GM12878 (cell line): ENCODE results near the gene KCNQ1. TPM values are rescaled to one million over a fixed set of nuclear protein-coding genes. Genes with fewer than 3 reads are reported as not detected.

ENCODE experiments used
- ATAC-seq: fragments of 200-7000 bp; cut with Tn5 transposase; 3 replicates; pipeline ENCODE4 v1.9.1; 2020; ENCODE audit warnings: mild to moderate bottlenecking, moderate library complexity
- BruUV-seq: library from RNA; stranded (reverse); fragments of 400-500 nt; replicated peaks from 2 replicates; lab custom pipeline; 2021; lab: Mats Ljungman, UMichigan
- CTCF ChIA-PET: fragments of 300-600 bp; sonication (Branson Sonifier 250); formaldehyde crosslinking; extraction: SDS; loops from one replicate; lab custom pipeline; 2021; ENCODE audit warnings: inconsistent platforms; lab: Yijun Ruan, JAX
- POLR2A ChIA-PET: fragments of 350-600 bp; formaldehyde crosslinking; extraction: SDS; loops from one replicate; lab custom pipeline; 2021; ENCODE audit warnings: inconsistent platforms; lab: Charles Lee
- RAD21 ChIA-PET: fragments of 300-600 bp; sonication (Branson Sonifier 250); formaldehyde crosslinking; loops from one replicate; lab custom pipeline; 2023; ENCODE audit warnings: antibody characterized with exemption; ENCODE audit not compliant: unreplicated experiment; lab: Charles Lee
- SMC1A ChIA-PET: fragments of 300-600 bp; sonication (Branson Sonifier 250); formaldehyde crosslinking; loops from one replicate; lab custom pipeline; 2023; ENCODE audit not compliant: unreplicated experiment, uncharacterized antibody; lab: Charles Lee
- DNase-seq: peaks from one replicate; pipeline ENCODE4 v3.0.0-alpha.2; 2011; ENCODE audit warnings: low read depth, low spot score
- FAIRE-seq: peaks from 3 replicates; lab custom pipeline; 2011; peaks lifted over from hg19 to GRCh38; lab: Jason Lieb, UNC
- H2AFZ ChIP-seq: 2 replicates; pipeline ENCODE4 v1.6.0; 2011; ENCODE audit warnings: low read depth, low read length, control low read depth; ENCODE audit not compliant: control insufficient read depth
- H3K27ac ChIP-seq: 2 replicates; pipeline ENCODE4 v1.5.1; 2011; ENCODE audit warnings: control low read depth; ENCODE audit not compliant: control insufficient read depth, insufficient read depth
- H3K27me3 ChIP-seq, 2 experiments: replicated peaks in 1 of 2; 2 replicates each; pipeline versions ENCODE4 v1.6.0 to v1.6.1; 2011; ENCODE audit warnings: low read length in 1 of 2; ENCODE audit not compliant: control insufficient read depth in 2 of 2, insufficient read depth in 2 of 2
- H3K36me3 ChIP-seq, 2 experiments: 2 replicates each; pipeline ENCODE4 v1.5.1; 2011; ENCODE audit warnings: low read length in 1 of 2; ENCODE audit not compliant: control insufficient read depth in 2 of 2, insufficient read depth in 2 of 2
- H3K4me1 ChIP-seq: 2 replicates; pipeline ENCODE4 v1.6.1; 2011; ENCODE audit warnings: mild to moderate bottlenecking, low read length, moderate library complexity, mixed read lengths; ENCODE audit not compliant: control insufficient read depth, insufficient read depth
- H3K4me2 ChIP-seq: 2 replicates; pipeline ENCODE4 v1.6.0; 2011; ENCODE audit warnings: control low read depth; ENCODE audit not compliant: control insufficient read depth, insufficient read depth
- H3K4me3 ChIP-seq: fragments of 200-600 bp; sonication (generic); 2 replicates; pipeline ENCODE4 v1.5.1; 2016
- H3K79me2 ChIP-seq: 2 replicates; pipeline ENCODE4 v1.6.0; 2011; ENCODE audit warnings: low read length; ENCODE audit not compliant: control insufficient read depth, insufficient read depth
- H3K9ac ChIP-seq: 2 replicates; pipeline ENCODE4 v1.8.0; 2011; ENCODE audit warnings: low read length, control low read depth, mixed read lengths; ENCODE audit not compliant: control insufficient read depth, insufficient read depth
- H3K9me3 ChIP-seq: replicated peaks from 3 replicates; pipeline ENCODE4 v1.5.1; 2011; ENCODE audit warnings: mild to moderate bottlenecking, low read length; ENCODE audit not compliant: control insufficient read depth, insufficient read depth
- H4K20me1 ChIP-seq: 2 replicates; pipeline ENCODE4 v1.6.0; 2011; ENCODE audit not compliant: control insufficient read depth, insufficient read depth
- EGR1 ChIP-seq, 2 experiments: IDR thresholded peaks; 1 replicate in 1 of 2; 2 replicates in 1 of 2; pipeline ENCODE4 v1.6.1; 2011 to 2012; ENCODE audit warnings: low read depth in 2 of 2, low read length in 2 of 2, borderline replicate concordance in 1 of 2, mild to moderate bottlenecking in 1 of 2, moderate library complexity in 1 of 2
- IKZF1 ChIP-seq: fragments of 450-650 bp; conservative IDR thresholded peaks from 2 replicates; pipeline ENCODE4 v1.6.1; 2017; ENCODE audit warnings: antibody characterized with exemption, mild to moderate bottlenecking
- IKZF2 ChIP-seq, 2 experiments: fragments of 450-650 bp; IDR thresholded peaks; 2 replicates each; pipeline ENCODE4 v1.6.1; 2017; ENCODE audit warnings: mild to moderate bottlenecking in 2 of 2, moderate library complexity in 2 of 2
- KDM1A ChIP-seq: fragments of 200-600 bp; sonication (generic); IDR thresholded peaks from 2 replicates; pipeline ENCODE4 v1.6.1; 2016; ENCODE audit warnings: borderline replicate concordance
- MEF2A ChIP-seq: IDR thresholded peaks from 2 replicates; pipeline ENCODE4 v1.6.1; 2011; ENCODE audit warnings: low read depth, mild to moderate bottlenecking, low read length, moderate library complexity; ENCODE audit not compliant: insufficient read depth
- MTA2 ChIP-seq: fragments of 450-650 bp; IDR thresholded peaks from 2 replicates; pipeline ENCODE4 v1.6.1; 2016; ENCODE audit warnings: low read depth, mild to moderate bottlenecking, moderate library complexity
- PAX8 ChIP-seq: fragments of 450-650 bp; IDR thresholded peaks from 2 replicates; pipeline ENCODE4 v1.6.1; 2017; ENCODE audit warnings: mild to moderate bottlenecking, moderate library complexity
- RELA ChIP-seq: fragments of 450-650 bp; IDR thresholded peaks from 2 replicates; pipeline ENCODE4 v1.8.0; 2014; ENCODE audit warnings: borderline replicate concordance; ENCODE audit not compliant: partially characterized antibody
- SMARCA5 ChIP-seq: fragments of 450-650 bp; IDR thresholded peaks from 2 replicates; pipeline ENCODE4 v1.6.1; 2017; ENCODE audit warnings: mild to moderate bottlenecking
- SUPT20H ChIP-seq: IDR thresholded peaks from 2 replicates; pipeline ENCODE4 v1.6.1; 2011; ENCODE audit warnings: low read depth, mild to moderate bottlenecking, low read length, moderate library complexity, borderline replicate concordance; ENCODE audit not compliant: control insufficient read depth
- TAF1 ChIP-seq: IDR thresholded peaks from 2 replicates; pipeline ENCODE4 v1.6.1; 2011; ENCODE audit warnings: mild to moderate bottlenecking, low read depth, low read length, borderline replicate concordance
- TCF3 ChIP-seq: IDR thresholded peaks from 2 replicates; pipeline ENCODE4 v1.6.1; 2012; ENCODE audit warnings: low read depth, mild to moderate bottlenecking, low read length, borderline replicate concordance; ENCODE audit not compliant: insufficient read depth
- WGBS: methylation state at CpG from one replicate; pipeline ENCODE4 v1.1.6; 2016; ENCODE audit warnings: low lambda C conversion rate; ENCODE audit not compliant: insufficient replicate concordance, insufficient coverage; ENCODE audit errors: missing lambda C conversion rate; 5-methylcytosine and 5-hydroxymethylcytosine counted together
- in situ Hi-C: fragments of 300-500 bp; cut with MboI; formaldehyde crosslinking; loops from 9 replicates; pipeline ENCODE4 v1.14.3; 2018; ENCODE audit warnings: mixed read lengths
- intact Hi-C: fragments of 100-400 bp; cut with micrococcal nuclease; formaldehyde crosslinking; loops from one replicate; pipeline ENCODE4 v1.14.2; 2022; ENCODE audit not compliant: unreplicated experiment
- polyA plus RNA-seq, 11 experiments: library from polyadenylated mRNA; depleted of rRNA in 4 of 11; unstranded in 6 of 11; stranded (reverse) in 5 of 11; fragments of >200 nt; fragmentation: Nextera tagmentation in 4 of 11; fragmentation: Illumina TruSeq in 1 of 11; extraction: Ambion mirVana in 4 of 11; extraction: Trizol in 1 of 11; gene quantifications; 1 replicate in 1 of 11; 2 replicates in 10 of 11; pipeline versions ENCODE4 v1.2.1 to v1.2.3, GENCODE V29; 2011 to 2016; ENCODE audit warnings: inconsistent platforms in 2 of 11, missing spikeins in 2 of 11, low read depth in 1 of 11
- total RNA-seq, 4 experiments: library from RNA; depleted of rRNA in 3 of 4; stranded (reverse); fragments of >200 nt in 3 of 4; fragmentation: Illumina TruSeq in 1 of 4; extraction: Trizol in 1 of 4; gene quantifications; 2 replicates each; pipeline versions ENCODE4 v1.2.1 to v1.2.3, GENCODE V29; 2013 to 2021
- TF ChIP-seq, protein P1 (sequence below): fragments of 150-350 bp; IDR thresholded peaks from 2 replicates; pipeline ENCODE4 v1.6.1; 2016; ENCODE audit warnings: low read depth, low read length
- TF ChIP-seq, protein P2 (sequence below): IDR thresholded peaks from 2 replicates; pipeline ENCODE4 v1.6.1; 2012; ENCODE audit warnings: low read length, inconsistent platforms
- TF ChIP-seq, protein P3 (sequence below): IDR thresholded peaks from 2 replicates; pipeline ENCODE4 v1.6.1; 2011; ENCODE audit warnings: borderline replicate concordance, low read depth, mild to moderate bottlenecking, moderate library complexity, mixed read lengths, low read length; ENCODE audit not compliant: insufficient read depth; ENCODE audit errors: extremely low read length

Gene KCNQ1
- total and polyA plus RNA-seq, 10 of the 15 experiments (the other 5 are each of a cell fraction or from before 2014, with no cell fraction given): 0.03 to 0.15 (median 0.12) TPM; not detected in 7

DNA sequence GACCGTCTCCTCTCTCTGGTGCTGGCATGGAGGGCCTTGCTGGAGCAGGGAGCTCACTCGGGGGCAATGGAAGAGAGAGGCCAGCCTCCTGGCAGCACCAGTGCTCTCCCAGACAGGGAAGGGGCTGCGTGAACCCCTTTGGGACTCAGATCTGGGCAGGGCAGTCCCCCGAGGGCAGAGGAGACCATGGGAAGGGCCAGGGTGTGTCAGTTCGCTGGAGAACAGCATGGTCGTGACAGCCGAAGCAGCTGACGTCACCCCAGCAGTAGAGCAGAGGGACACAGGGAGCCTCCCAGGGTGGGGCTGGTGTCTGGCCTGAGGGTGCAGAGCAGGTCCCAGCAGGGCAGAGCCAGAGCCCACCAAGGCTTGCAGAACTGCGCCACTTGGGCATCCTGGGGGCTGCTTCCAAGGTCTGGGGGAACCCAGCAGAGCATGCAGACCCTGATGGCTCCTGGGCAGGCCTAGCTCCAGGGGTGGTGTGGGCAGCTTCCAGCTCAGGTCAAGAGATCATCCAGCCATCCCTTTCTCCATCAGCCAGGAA lies 326.0 kb downstream of the KCNQ1 start:
- POLR2A ChIA-PET: no interaction called here
- SMC1A ChIA-PET: no interaction called here
- DNase-seq: no peak

More for the DNA sequence above, 326.0 kb downstream of the KCNQ1 start:
- no peak for ATAC-seq
- WGBS: 50% methylated on average over 9 of the region's 9 CpGs
- in situ Hi-C loops: no loop called here
- H3K9me3 ChIP-seq: no peaks in the 10 kb centered on the region; the same call in 2 of the 3 replicates
- no peak overlapping the region for H3K27ac ChIP-seq
- H2AFZ ChIP-seq: no peak overlapping the region
- no peaks in the 10 kb centered on the region for H3K27me3 ChIP-seq
- H3K4me2 ChIP-seq: no peak overlapping the region
- ChIA-PET RAD21 (no interaction called here), CTCF (no interaction called here)
- no peaks in the 10 kb centered on the region for H3K36me3 ChIP-seq
- TF ChIP-seq, protein P1, sequence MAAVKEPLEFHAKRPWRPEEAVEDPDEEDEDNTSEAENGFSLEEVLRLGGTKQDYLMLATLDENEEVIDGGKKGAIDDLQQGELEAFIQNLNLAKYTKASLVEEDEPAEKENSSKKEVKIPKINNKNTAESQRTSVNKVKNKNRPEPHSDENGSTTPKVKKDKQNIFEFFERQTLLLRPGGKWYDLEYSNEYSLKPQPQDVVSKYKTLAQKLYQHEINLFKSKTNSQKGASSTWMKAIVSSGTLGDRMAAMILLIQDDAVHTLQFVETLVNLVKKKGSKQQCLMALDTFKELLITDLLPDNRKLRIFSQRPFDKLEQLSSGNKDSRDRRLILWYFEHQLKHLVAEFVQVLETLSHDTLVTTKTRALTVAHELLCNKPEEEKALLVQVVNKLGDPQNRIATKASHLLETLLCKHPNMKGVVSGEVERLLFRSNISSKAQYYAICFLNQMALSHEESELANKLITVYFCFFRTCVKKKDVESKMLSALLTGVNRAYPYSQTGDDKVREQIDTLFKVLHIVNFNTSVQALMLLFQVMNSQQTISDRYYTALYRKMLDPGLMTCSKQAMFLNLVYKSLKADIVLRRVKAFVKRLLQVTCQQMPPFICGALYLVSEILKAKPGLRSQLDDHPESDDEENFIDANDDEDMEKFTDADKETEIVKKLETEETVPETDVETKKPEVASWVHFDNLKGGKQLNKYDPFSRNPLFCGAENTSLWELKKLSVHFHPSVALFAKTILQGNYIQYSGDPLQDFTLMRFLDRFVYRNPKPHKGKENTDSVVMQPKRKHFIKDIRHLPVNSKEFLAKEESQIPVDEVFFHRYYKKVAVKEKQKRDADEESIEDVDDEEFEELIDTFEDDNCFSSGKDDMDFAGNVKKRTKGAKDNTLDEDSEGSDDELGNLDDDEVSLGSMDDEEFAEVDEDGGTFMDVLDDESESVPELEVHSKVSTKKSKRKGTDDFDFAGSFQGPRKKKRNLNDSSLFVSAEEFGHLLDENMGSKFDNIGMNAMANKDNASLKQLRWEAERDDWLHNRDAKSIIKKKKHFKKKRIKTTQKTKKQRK: no peak
- TF ChIP-seq PAX8 (no peak), IKZF2 (IDR thresholded peaks at IDR 0.05) (no peak), TAF1 (no peak), EGR1 (IDR thresholded peaks at IDR 0.05; ENCODE audit: borderline replicate concordance in 1 of 2, low read depth in 2 of 2, low read length in 2 of 2) (no peak), SMARCA5 (no peak), MTA2 (no peak), IKZF1 (no peak), RELA (no peak), KDM1A (no peak), MEF2A (no peak), TCF3 (no peak), SUPT20H (no peak)
- TF ChIP-seq, protein P2, sequence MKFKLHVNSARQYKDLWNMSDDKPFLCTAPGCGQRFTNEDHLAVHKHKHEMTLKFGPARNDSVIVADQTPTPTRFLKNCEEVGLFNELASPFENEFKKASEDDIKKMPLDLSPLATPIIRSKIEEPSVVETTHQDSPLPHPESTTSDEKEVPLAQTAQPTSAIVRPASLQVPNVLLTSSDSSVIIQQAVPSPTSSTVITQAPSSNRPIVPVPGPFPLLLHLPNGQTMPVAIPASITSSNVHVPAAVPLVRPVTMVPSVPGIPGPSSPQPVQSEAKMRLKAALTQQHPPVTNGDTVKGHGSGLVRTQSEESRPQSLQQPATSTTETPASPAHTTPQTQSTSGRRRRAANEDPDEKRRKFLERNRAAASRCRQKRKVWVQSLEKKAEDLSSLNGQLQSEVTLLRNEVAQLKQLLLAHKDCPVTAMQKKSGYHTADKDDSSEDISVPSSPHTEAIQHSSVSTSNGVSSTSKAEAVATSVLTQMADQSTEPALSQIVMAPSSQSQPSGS: no peak
- TF ChIP-seq, protein P3, sequence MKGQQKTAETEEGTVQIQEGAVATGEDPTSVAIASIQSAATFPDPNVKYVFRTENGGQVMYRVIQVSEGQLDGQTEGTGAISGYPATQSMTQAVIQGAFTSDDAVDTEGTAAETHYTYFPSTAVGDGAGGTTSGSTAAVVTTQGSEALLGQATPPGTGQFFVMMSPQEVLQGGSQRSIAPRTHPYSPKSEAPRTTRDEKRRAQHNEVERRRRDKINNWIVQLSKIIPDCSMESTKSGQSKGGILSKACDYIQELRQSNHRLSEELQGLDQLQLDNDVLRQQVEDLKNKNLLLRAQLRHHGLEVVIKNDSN: no peak
- BruUV-seq: no TSS peak
- H4K20me1 ChIP-seq: no peaks in the 10 kb centered on the region
- no peak overlapping the region for H3K9ac ChIP-seq
- no peak for FAIRE-seq
- intact Hi-C loops: no loop called here
- no peak overlapping the region for H3K4me3 ChIP-seq
- H3K4me1 ChIP-seq: no peaks in the 10 kb centered on the region
- H3K79me2 ChIP-seq: no peaks in the 10 kb centered on the region
